NAMALWA (cell line): ENCODE results near the gene FBXL3.
"Not testable (repeated sequence)": the region's sequence is repeated elsewhere in the genome, so short reads cannot be mapped to it uniquely, and the experiment has no call there.

Source experiments
- DNase-seq: peaks from one replicate; pipeline ENCODE4 v3.0.0-alpha.2; 2015; ENCODE audit warnings: low spot score

The FBXL3 gene

GRCh38 chr13:76982061-76982460 lies 44.9 kb downstream of the FBXL3 start:
- no peak for DNase-seq

DNA sequence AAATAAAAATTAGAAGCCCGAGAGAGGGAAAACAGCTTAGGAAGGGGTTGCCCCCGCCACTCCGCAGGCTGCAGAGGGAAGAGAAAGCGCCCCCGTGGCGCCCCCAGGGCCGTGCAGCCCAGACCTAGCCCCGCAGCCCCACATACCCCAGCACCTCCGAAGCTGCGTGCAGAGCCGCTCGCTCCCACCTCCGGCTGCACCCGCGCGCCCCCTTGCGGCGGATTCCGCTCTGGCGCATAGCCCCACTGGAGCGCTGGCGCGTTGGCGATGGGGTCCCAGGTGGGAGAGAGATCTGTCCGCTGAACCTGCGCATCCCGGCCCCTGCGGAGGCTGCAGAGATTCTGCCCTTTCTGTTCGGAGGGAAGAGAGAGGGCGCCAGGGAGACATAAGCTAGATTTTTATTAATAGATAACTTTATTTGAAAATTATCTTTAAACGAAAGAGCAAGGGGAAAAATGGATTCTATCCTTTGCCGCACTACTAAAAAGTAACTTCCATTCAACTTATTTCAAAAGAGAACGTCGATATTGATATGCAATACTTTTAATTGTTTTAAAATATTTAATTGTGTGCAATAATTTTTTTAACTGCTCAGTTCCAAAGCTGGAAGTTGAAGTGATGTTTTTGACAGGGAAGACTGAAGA lies 46.8 kb downstream of the FBXL3 start:
- peak; percentile 87 for DNase-seq

- no peak for DNase-seq
These were observed 50.0 kb downstream of the FBXL3 start for GRCh38 chr13:76976929-76977328.

DNA sequence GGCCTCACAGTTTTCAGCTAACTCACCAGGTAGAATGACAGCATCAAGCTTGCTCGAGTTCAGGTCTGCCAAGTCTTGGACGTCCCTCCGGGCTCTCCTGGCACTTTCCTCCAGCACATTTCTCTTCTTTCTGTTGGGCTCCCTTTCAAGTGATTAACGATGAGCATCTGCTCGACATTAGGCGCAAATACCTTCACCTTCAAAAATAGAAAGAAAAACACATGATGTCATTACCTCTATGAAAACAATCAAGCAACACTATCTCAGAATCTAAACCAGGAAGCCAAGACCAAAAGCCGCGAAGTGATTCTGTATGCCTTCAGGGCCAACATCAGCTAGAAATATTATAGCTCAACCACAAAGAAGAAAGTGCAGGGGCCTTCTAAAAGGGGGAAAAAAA lies 50.5 kb downstream of the FBXL3 start:
- DNase-seq = no peak

DNA sequence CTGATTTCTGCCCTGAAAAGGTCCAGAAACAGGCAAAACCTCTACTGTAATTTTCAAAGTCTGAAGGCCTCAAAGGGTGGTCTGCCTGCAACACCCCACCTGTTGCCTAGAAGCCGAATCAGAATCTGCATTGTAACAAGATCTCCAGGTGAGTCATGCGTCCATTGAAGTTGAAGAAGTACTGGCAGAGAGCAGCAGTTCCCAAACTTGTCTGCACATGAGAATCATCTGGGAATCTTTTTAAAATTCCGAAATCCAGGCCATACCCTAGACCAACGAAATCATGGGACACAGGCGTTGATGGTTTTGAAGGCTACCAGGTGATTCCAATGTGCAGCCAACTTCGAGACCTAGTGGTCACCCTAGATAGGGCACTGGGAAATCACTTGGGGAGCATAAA lies 51.1 kb downstream of the FBXL3 start:
- DNase-seq = no peak

DNA sequence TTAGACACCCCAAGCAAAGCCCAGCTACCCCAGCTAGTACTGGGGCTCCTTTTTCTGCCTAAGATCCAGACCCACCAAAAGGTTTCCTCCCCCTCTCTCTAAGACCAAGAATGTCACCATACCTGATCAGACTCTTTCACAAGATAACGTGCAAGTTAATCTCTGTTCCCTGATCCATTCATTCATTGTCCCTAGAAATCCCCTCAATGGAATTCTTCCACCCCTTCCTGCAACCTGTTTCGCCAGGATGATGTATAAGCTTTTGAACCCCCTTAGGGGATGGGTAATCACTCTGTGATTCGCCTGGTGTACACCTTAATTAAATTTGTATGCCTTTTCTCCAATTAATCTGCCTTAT lies 52.4 kb downstream of the FBXL3 start:
- DNase-seq = no peak

GRCh38 chr13:76973920-76974617 lies 52.9 kb downstream of the FBXL3 start:
- no peak for DNase-seq

GRCh38 chr13:76971851-76972829 lies 54.8 kb downstream of the FBXL3 start:
- DNase-seq = no peak

- peak; percentile 38 for DNase-seq
These were observed 55.7 kb downstream of the FBXL3 start for GRCh38 chr13:76971215-76971614.

DNA sequence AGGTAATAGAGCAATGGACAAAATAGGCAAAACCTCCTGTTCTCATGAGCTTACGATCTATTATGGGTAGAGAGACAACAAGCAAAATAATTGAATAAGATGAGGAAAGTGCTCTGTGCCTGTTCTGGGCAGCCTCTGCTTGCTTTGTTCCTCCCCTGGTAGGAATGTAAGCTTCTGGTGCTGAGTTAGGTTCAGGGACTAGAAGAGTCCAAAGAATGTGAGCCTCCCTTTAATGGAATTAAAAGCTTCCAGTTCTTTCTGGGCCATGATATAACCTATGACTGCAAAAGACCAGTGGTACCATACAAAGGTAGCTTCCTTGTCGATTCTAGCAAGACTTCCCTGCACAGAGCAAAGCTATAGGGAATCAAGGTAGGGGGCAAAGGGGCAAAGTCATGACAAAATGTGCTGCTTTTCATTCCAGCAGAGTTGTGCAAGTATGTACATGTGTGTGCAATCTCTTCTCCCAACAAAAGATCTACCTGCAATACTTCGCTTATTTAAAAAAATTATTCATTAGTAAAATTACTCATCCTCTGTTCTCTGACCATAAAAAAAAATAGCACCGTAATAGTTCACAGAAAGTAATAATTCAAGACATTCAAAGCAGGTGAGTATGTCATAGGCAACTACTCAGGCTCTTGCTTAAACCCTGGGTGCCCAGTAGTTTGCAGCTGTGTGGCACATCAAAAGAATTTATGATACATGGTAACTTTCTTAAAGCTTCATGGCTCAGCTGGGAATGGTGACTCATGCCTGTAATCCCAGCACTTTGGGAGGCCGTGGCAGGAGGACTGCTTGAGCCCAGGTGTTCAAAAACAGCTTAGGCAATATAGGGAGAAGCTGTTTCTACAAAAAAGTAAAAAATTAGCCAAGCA lies 57.2 kb downstream of the FBXL3 start:
- no peak for DNase-seq

GRCh38 chr13:76968041-76968440 lies 58.9 kb downstream of the FBXL3 start:
- DNase-seq = no peak

DNA sequence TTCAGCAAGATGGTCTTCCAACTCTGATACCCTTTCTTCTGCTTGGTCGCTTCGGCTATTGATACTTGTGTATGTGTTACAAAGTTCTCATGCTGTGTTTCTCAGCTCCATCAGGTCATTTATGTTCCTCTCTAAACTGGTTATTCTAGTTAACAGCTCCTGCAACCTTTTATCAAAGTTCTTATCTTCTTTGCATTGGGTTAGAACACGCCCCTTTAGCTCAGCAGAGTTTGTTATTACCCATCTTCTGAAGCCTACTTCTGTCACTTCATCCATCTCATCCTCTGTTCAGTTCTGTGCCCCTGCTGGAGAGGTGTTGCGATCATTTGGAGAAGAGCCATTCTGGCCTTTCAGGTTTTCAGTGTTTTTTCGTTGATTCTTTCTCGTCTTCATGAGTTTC lies 59.9 kb downstream of the FBXL3 start:
- DNase-seq = no peak

GRCh38 chr13:76965759-76966421 lies 61.1 kb downstream of the FBXL3 start:
- DNase-seq = no peak

GRCh38 chr13:76959734-76960133 lies 67.2 kb downstream of the FBXL3 start:
- not testable (repeated sequence) for DNase-seq

- DNase-seq = no peak
These were observed 68.0 kb downstream of the FBXL3 start for GRCh38 chr13:76958841-76959432.

- DNase-seq = no peak
These were observed 71.3 kb downstream of the FBXL3 start for GRCh38 chr13:76955661-76956060.
